Upper lobe of left lung (tissue), 6 donors: ENCODE measurements around the gene EXOC8. TPM values are rescaled to one million over a fixed set of nuclear protein-coding genes. Genes with fewer than 3 reads are reported as not detected.
A peak's percentile ranks its signal among the peaks of the same experiment; 100 is the strongest.

Source experiments
- ATAC-seq, 2 donors: fragments of 200-7000 bp; cut with Tn5 transposase; one replicate each; pipeline ENCODE4 v1.9.1; 2022; ENCODE audit warnings: mild to moderate bottlenecking in 2 of 2, moderate library complexity in 2 of 2; ENCODE audit not compliant: low FRiP score in 2 of 2
- DNase-seq, 2 donors: peaks; one replicate each; pipeline ENCODE4 v3.0.0-alpha.2; 2019 to 2020
- H3K27ac ChIP-seq, 4 donors: fragments of 200-600 bp; sonication (generic); one replicate each; pipeline ENCODE4 v1.5.1; 2016 to 2019
- H3K27me3 ChIP-seq, 4 donors: fragments of 200-600 bp; sonication (generic); one replicate each; pipeline ENCODE4 v1.5.1; 2017 to 2019
- H3K36me3 ChIP-seq, 4 donors: fragments of 200-600 bp; sonication (generic); one replicate each; pipeline ENCODE4 v1.5.1; 2016 to 2019
- H3K4me1 ChIP-seq, 4 donors: fragments of 200-600 bp; sonication (generic); one replicate each; pipeline ENCODE4 v1.5.1; 2018 to 2019
- H3K4me3 ChIP-seq, 4 donors: fragments of 200-600 bp; sonication (generic); one replicate each; pipeline ENCODE4 v1.5.1; 2017 to 2019; ENCODE audit warnings: mild to moderate bottlenecking in 2 of 4, moderate library complexity in 1 of 4
- H3K9me3 ChIP-seq, 4 donors: fragments of 200-600 bp; sonication (generic); one replicate each; pipeline ENCODE4 v1.5.1; 2018 to 2019
- CTCF ChIP-seq, 6 experiments: fragments of 450-650 bp in 4 of 6; fragments of 200-600 bp in 2 of 6; sonication (generic) in 2 of 6; IDR thresholded peaks; one replicate each; pipeline ENCODE4 v1.5.1; 2016 to 2019; ENCODE audit warnings: antibody characterized with exemption in 6 of 6
- EP300 ChIP-seq, 4 donors: sonication (generic); formaldehyde crosslinking; IDR thresholded peaks; one replicate each; pipeline ENCODE4 v1.5.1; 2017; ENCODE audit warnings: antibody characterized with exemption in 4 of 4, control low read depth in 2 of 4
- POLR2A ChIP-seq, 4 donors: fragments of 450-650 bp; IDR thresholded peaks; one replicate each; pipeline ENCODE4 v1.5.1; 2016 to 2017; ENCODE audit warnings: antibody characterized with exemption in 4 of 4, mild to moderate bottlenecking in 2 of 4
- POLR2AphosphoS5 ChIP-seq, 2 donors: sonication (generic); formaldehyde crosslinking; IDR thresholded peaks; one replicate each; pipeline ENCODE4 v1.5.1; 2017; ENCODE audit warnings: antibody characterized with exemption in 2 of 2
- WGBS, 2 donors: methylation state at CpG; one replicate each; pipeline ENCODE4 v1.1.5; 2017 to 2018; 5-methylcytosine and 5-hydroxymethylcytosine counted together
- total RNA-seq, 6 donors: library from RNA; depleted of rRNA in 4 of 6; stranded (reverse); fragments of >200 nt in 4 of 6; gene quantifications; one replicate each; pipeline versions ENCODE4 v1.1.0 to v1.2.1, GENCODE V29; 2016 to 2021
- donor health status: DM: no; HTN: no; CAD: no; lungs with moderate emphysema.
- donor health status: DM: no; HTN: yes; CAD: no; lungs with severe emphysema.

The EXOC8 gene
- total RNA-seq, 6 donors from 2014 or later, result 16.3 to 24.7 (median 17.5) TPM

DNA sequence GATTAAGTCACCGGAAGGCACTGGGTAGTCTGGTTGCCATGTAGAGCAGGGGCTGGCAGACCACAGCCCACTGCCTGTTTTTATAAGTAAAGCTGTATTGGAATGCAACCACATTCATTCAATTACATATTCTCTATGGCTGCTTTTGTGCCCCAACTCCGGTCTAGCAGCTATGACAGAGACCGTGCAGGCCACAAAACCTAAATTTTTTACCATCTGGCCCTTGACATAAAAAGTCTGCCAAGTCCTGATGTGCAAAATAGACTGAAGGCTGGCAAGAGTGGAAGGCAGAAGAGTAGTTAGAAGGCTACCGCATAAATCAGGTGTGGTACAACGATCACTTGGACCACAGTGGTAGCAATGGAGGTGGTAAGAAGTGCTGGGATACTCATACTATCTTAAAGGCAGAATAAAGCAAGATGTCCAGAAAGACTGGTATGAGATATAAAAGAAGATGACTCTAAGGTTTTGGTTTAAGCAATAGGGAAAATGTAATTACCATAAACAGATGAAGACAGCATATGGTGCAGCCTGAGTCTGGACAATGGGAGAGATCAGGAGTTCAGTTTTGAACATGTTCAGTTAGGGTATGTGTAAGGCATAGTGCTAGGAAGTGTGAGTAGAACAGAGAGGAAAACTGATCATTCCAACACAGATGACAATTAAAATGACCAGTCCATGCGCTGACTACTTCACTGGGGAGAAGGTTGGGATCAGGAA, 47.2 kb upstream of the EXOC8 start:
- WGBS, 2 donors, result 96 to 97% methylated on average over 6 of the region's 6 CpGs
- H3K4me3 ChIP-seq, result no peak overlapping the region
- H3K4me1 ChIP-seq, result peaks cover 0 to 15% (median 10%) of the 10 kb centered on the region in 4 donors
- TF ChIP-seq POLR2AphosphoS5 (IDR thresholded peaks at IDR 0.05) (no peak), EP300 (IDR thresholded peaks at IDR 0.05) (no peak), CTCF (IDR thresholded peaks at IDR 0.05) (no peak), POLR2A (IDR thresholded peaks at IDR 0.05) (no peak)
- no peaks in the 10 kb centered on the region for H3K27me3 ChIP-seq
- no peak for DNase-seq
- no peak for ATAC-seq
- no peak overlapping the region for H3K27ac ChIP-seq
- H3K36me3 ChIP-seq, result no peaks in the 10 kb centered on the region
- H3K9me3 ChIP-seq, result no peaks in the 10 kb centered on the region

DNA sequence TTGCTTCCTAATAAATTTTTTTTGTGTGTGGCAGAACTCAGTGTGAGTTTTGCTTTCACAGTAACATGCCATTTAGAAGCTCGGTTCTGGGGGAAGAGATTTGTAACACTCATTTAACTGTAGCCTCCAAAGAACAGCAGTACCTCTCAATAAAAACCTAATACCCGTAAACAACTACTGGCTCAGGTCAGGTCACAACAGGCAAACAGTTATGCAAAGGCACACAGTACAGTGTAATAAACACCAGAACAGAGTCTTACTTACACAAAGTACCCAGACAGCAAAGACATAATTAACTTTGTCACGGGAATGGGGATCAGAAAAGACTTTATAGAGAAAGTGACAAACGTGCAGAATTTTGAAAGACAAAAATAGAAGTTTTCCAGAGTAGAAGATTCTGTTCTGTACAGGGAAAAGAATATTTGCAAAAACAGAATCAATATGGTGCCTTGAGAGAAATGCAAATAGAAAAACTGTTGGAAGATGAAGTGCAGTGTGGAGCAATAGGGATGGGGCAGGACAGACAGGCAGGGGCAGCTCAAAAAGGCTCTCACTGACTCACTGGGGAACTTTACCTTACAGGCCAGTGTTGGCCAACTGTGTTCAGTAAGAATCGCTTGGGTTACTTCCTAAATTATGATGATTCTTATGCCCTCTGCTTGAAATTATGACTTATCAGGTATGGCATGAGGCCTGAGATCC, 45.7 kb upstream of the EXOC8 start:
- Histone ChIP-seq H3K36me3 (no peaks in the 10 kb centered on the region), H3K9me3 (no peaks in the 10 kb centered on the region), H3K4me3 (no peak overlapping the region), H3K27me3 (no peaks in the 10 kb centered on the region), H3K4me1 (peaks cover 0 to 15% (median 9%) of the 10 kb centered on the region in 4 donors), H3K27ac (no peak overlapping the region)
- TF ChIP-seq POLR2AphosphoS5 (IDR thresholded peaks at IDR 0.05), result no peak
- ATAC-seq (peak in 1 of 2 donors; percentile 48), DNase-seq (no peak)
- 74 to 75% methylated on average over 5 of the region's 5 CpGs for WGBS, 2 donors

GRCh38 chr1:231382426-231382825, 44.8 kb upstream of the EXOC8 start:
- no peak for TF ChIP-seq POLR2A (IDR thresholded peaks at IDR 0.05)
- DNase-seq, result no peak
- Histone ChIP-seq H3K36me3 (no peaks in the 10 kb centered on the region), H3K27me3 (no peaks in the 10 kb centered on the region), H3K4me1 (peaks cover 0 to 15% (median 8%) of the 10 kb centered on the region in 4 donors), H3K9me3 (no peaks in the 10 kb centered on the region), H3K27ac (no peak overlapping the region), H3K4me3 (no peak overlapping the region)
- ATAC-seq, result no peak
- WGBS, 2 donors, result 85 to 100% methylated on average over 3 of the region's 3 CpGs

- no peak for ATAC-seq
- peaks cover 0 to 18% (median 8%) of the 10 kb centered on the region in 4 donors for H3K4me1 ChIP-seq
- no peak overlapping the region for H3K4me3 ChIP-seq
- no peaks in the 10 kb centered on the region for H3K36me3 ChIP-seq
- 54 to 70% methylated on average over 2 of the region's 2 CpGs for WGBS, 2 donors
- no peak for DNase-seq
- no peak for TF ChIP-seq EP300 (IDR thresholded peaks at IDR 0.05)
- H3K27me3 ChIP-seq, result no peaks in the 10 kb centered on the region
- H3K27ac ChIP-seq, result no peak overlapping the region
- no peaks in the 10 kb centered on the region for H3K9me3 ChIP-seq
Observed at GRCh38 chr1:231381729-231382128, 44.1 kb upstream of the EXOC8 start.

GRCh38 chr1:231376875-231377549, 39.4 kb upstream of the EXOC8 start:
- DNase-seq, result no peak
- H3K27ac ChIP-seq, result no peak overlapping the region
- ATAC-seq, result peak in 1 of 2 donors; percentile 28
- WGBS, 2 donors, result 69 to 75% methylated on average over 5 of the region's 5 CpGs
- H3K27me3 ChIP-seq, result no peaks in the 10 kb centered on the region
- H3K9me3 ChIP-seq, result no peaks in the 10 kb centered on the region
- no peak overlapping the region for H3K4me3 ChIP-seq
- H3K4me1 ChIP-seq, result peaks cover 0 to 6% (median 2%) of the 10 kb centered on the region in 4 donors
- no peaks in the 10 kb centered on the region for H3K36me3 ChIP-seq
- TF ChIP-seq POLR2A (IDR thresholded peaks at IDR 0.05) (no peak), CTCF (IDR thresholded peaks at IDR 0.05) (no peak), POLR2AphosphoS5 (IDR thresholded peaks at IDR 0.05) (no peak), EP300 (IDR thresholded peaks at IDR 0.05) (no peak)

GRCh38 chr1:231376101-231376500, 38.4 kb upstream of the EXOC8 start:
- Histone ChIP-seq H3K4me1 (peaks cover 0 to 3% (median 2%) of the 10 kb centered on the region in 4 donors), H3K4me3 (no peak overlapping the region), H3K36me3 (no peaks in the 10 kb centered on the region), H3K27me3 (no peaks in the 10 kb centered on the region), H3K9me3 (no peaks in the 10 kb centered on the region), H3K27ac (no peak overlapping the region)
- no peak for ATAC-seq
- TF ChIP-seq POLR2A (IDR thresholded peaks at IDR 0.05) (no peak), CTCF (IDR thresholded peaks at IDR 0.05) (no peak), POLR2AphosphoS5 (IDR thresholded peaks at IDR 0.05) (no peak), EP300 (IDR thresholded peaks at IDR 0.05) (no peak)
- no peak for DNase-seq
- 89 to 92% methylated on average over 4 of the region's 4 CpGs for WGBS, 2 donors
